WTC11 (cell line): ENCODE data around the gene DUSP11.

ENCODE experiments used
- E2F4 ChIP-seq: sonication (generic); formaldehyde crosslinking; IDR thresholded peaks from 2 replicates; pipeline ENCODE4 v1.8.1; 2022; ENCODE audit warnings: low read depth, mild to moderate bottlenecking, moderate library complexity, missing genetic modification reagents, borderline replicate concordance
- GABPB1 ChIP-seq: sonication (generic); formaldehyde crosslinking; IDR thresholded peaks from 2 replicates; pipeline ENCODE4 v1.8.1; 2023; ENCODE audit warnings: mild to moderate bottlenecking, missing genetic modification reagents
- MAX ChIP-seq: sonication (generic); formaldehyde crosslinking; IDR thresholded peaks from 2 replicates; pipeline ENCODE4 v1.8.0; 2022; ENCODE audit warnings: mild to moderate bottlenecking, missing genetic modification reagents
- NR1H2 ChIP-seq: sonication (generic); formaldehyde crosslinking; IDR thresholded peaks from 2 replicates; pipeline ENCODE4 v1.9.0; 2021; ENCODE audit warnings: mild to moderate bottlenecking, moderate library complexity, missing genetic modification reagents
- NR3C1 ChIP-seq: sonication (generic); formaldehyde crosslinking; conservative IDR thresholded peaks from 2 replicates; pipeline ENCODE4 v1.8.1; 2023; ENCODE audit warnings: low read depth, mild to moderate bottlenecking, missing genetic modification reagents
- SMAD4 ChIP-seq: sonication (generic); formaldehyde crosslinking; IDR thresholded peaks from 2 replicates; pipeline ENCODE4 v1.8.0; 2022; ENCODE audit warnings: mild to moderate bottlenecking, missing genetic modification reagents
- USF1 ChIP-seq: sonication (generic); formaldehyde crosslinking; IDR thresholded peaks from 2 replicates; pipeline ENCODE4 v1.8.0; 2022; ENCODE audit warnings: mild to moderate bottlenecking, missing genetic modification reagents
- ZBTB21 ChIP-seq: sonication (generic); formaldehyde crosslinking; IDR thresholded peaks from 2 replicates; pipeline ENCODE4 v1.8.1; 2023; ENCODE audit warnings: mild to moderate bottlenecking, missing genetic modification reagents, borderline replicate concordance
- TF ChIP-seq, protein P1 (sequence below): fragments of 200-600 bp; IDR thresholded peaks from 2 replicates; pipeline ENCODE4 v1.8.0; 2022; ENCODE audit warnings: antibody characterized with exemption
- TF ChIP-seq, protein P2 (sequence below): sonication (generic); formaldehyde crosslinking; IDR thresholded peaks from 2 replicates; pipeline ENCODE4 v1.8.1; 2023; ENCODE audit warnings: mild to moderate bottlenecking, moderate library complexity, missing genetic modification reagents

DNA sequence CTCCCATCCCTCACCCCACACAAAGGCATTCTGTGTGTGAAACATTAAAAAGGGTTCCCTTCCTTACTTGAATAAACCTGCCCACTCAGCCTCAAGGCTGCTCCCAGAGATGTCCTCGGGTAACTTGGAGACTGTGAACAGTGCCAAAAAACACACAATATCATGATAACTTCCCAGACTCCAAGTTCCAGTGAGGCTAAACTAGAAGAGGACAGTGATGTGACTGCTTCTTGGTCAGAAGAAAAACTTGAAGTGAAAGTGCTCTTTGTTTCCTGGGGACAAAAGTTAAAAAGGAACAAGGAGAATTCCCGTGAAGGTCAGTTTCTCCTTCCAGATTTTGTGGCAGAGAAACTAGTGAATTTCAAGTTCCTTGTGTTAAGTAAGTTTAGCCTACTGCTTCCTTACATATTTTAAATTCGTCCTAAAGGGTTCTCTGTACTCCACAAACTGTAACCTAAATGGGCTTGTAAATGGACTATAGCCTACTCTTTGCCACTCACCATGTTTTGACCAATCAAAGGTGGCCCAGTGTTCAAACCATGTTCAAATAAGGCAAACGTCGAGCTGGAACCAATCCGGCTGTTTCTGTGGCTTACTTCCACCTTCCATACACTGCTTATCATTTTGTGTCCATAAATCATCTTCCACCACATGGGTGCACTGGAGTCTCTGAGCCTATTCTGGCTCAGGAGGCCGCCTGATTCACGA is 63.2 kb downstream of the DUSP11 start:
- TF ChIP-seq GABPB1 = no peak
- TF ChIP-seq, protein P1, sequence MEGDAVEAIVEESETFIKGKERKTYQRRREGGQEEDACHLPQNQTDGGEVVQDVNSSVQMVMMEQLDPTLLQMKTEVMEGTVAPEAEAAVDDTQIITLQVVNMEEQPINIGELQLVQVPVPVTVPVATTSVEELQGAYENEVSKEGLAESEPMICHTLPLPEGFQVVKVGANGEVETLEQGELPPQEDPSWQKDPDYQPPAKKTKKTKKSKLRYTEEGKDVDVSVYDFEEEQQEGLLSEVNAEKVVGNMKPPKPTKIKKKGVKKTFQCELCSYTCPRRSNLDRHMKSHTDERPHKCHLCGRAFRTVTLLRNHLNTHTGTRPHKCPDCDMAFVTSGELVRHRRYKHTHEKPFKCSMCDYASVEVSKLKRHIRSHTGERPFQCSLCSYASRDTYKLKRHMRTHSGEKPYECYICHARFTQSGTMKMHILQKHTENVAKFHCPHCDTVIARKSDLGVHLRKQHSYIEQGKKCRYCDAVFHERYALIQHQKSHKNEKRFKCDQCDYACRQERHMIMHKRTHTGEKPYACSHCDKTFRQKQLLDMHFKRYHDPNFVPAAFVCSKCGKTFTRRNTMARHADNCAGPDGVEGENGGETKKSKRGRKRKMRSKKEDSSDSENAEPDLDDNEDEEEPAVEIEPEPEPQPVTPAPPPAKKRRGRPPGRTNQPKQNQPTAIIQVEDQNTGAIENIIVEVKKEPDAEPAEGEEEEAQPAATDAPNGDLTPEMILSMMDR = no peak
- TF ChIP-seq NR1H2 (CRISPR knock-in tag) = no peak
- no peak for TF ChIP-seq NR3C1 (CRISPR knock-in tag)
- TF ChIP-seq ZBTB21 (CRISPR knock-in tag) = no peak
- TF ChIP-seq MAX (CRISPR knock-in tag) = no peak
- TF ChIP-seq, protein P2, sequence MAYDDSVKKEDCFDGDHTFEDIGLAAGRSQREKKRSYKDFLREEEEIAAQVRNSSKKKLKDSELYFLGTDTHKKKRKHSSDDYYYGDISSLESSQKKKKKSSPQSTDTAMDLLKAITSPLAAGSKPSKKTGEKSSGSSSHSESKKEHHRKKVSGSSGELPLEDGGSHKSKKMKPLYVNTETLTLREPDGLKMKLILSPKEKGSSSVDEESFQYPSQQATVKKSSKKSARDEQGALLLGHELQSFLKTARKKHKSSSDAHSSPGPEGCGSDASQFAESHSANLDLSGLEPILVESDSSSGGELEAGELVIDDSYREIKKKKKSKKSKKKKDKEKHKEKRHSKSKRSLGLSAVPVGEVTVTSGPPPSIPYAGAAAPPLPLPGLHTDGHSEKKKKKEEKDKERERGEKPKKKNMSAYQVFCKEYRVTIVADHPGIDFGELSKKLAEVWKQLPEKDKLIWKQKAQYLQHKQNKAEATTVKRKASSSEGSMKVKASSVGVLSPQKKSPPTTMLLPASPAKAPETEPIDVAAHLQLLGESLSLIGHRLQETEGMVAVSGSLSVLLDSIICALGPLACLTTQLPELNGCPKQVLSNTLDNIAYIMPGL (CRISPR knock-in tag) = no peak
- no peak for TF ChIP-seq SMAD4 (CRISPR knock-in tag)
- TF ChIP-seq USF1 = no peak
- no peak for TF ChIP-seq E2F4 (CRISPR knock-in tag)
